GM18498 (cell line): ENCODE measurements around the gene S100PBP.
"Not testable (repeated sequence)": the region's sequence is repeated elsewhere in the genome, so short reads cannot be mapped to it uniquely, and the experiment has no call there.

Experiments used
- ATAC-seq: cut with Tn5 transposase; IDR thresholded peaks from one replicate; pipeline ENCODE4 v1.9.1; 2021; ENCODE audit warnings: mild to moderate bottlenecking, moderate library complexity; ENCODE audit not compliant: unreplicated experiment

The S100PBP gene

DNA sequence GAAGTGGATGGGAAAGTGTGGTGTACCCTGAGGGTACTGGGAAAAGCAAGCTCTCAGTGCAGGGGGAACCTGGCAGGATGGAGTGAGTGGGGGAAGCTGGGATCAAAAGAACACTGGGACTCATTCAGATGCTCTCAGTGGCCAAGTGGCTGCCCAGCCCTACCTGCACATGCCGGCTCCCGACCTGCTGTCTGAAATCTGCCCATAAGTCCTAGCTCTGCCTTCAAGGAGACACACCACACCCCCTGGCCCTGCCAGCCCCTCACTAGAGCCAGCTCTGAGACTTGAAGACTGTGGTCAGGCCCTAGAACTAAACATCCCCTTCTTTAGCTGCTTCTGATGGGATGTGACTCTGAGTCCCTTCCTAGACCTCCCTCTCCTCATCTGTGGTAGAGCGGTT is 81.5 kb downstream of the S100PBP start:
- ATAC-seq: no peak

DNA sequence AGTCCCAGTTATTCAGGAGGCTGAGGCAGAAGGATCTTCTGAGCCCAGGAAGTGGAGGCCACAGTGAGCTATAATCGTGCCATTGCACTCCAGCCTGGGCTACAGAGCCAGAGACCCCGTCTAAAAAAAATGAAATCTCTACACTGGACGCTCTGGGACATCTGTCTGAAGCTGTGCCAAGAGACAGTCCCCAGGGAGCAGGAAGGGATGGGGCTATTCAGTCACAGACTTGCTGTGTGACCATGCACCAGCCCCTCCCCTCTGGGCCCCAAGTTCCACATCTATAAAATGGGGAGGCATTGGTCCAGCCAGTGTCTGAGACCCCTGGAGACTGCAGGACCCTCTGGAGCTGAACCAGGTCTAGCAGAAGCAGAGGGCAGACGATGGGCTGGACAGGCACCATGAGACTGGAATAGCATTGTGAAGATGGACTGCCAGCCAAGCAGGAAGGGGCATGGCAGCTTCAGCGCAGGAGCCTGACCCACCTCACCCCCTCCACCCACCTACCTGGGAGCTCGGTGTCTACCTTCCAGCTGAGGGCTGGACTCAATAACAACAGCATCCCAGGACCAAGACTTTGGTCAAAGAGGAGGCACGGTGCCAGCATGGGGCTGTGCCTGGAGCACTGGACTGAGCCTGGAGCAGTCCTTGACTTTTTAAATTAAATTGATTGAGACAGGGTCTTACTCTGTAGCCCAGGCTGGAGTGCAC is 82.3 kb downstream of the S100PBP start:
- ATAC-seq: no peak

DNA sequence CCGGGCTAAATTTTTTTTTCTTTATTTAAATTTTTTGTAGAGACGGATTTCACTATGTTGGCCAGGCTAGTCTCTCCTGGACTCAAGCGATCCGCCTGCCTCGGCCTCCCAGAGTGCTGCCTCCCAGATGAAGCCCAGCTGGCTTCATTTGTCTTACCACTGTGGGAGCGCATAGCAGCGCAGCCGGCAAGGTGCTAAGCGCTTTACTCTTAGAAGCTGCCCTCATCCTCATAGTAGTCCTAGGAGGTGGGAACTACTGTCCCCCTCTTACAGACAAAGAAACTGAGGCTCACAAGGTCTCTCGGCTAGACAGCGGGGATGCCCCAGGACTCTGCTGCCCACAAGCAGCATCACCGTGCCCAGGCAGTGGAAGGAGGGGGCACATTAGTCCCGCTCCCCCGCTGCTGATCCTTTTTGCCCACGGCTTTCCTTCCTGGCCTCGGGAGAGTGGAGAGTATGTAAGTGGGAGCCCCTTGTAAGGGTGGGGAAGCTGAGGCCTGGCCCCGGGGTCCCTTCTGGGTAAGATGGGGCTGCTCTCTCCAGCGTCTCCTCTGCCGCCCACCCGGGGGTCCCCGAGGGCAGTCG is 83.0 kb downstream of the S100PBP start:
- no peak for ATAC-seq

DNA sequence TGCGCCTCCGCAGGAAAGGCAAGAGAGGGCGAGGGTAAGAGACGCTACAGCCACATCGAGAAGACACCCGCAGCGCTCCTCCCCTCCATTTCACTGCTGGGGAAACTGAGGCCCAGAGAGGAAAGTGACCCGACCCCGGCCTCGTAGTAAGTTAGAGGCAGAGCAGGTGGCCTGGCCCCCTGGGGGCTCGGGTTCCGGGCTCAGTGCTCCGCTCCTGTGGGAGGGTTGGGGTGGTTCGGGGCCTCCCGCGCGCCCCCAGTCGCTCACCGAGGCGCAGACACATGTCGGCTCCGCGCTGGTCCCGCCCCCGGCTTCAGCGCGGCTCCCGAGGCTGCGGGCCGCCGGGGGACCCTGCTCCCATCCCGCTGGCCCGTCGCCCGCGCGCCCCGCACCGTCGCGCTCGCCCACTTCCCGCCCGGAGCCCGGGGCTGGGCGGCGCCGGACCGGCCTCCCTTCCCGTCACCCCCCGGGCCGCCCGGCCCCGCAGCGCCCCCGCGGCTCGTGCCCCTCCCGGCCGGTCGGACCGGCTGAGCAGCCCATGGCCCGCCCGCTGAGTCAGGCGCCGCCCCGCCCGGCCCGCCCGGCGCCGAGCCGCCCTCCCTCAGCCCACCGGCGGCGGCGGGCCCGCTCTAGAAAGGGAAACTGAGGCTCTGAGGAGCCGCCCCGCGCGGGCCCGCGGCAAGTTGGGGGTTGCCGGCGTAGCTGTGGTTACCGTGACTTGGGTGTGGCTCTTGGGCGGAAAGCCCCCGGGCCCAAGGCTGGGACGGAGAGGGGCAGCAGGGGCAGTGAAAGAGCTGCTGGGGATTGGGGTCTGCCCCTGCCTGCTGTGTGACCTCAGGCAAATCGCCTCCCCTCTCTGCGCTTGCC is 83.7 kb downstream of the S100PBP start, which contains the start of gene TMEM54:
Gene TMEM54, minus strand, starts transcription at position 434 of the 867 bp plus-strand sequence. Its CDS starts 151 bp downstream, at position 283.
- ATAC-seq: no peak

DNA sequence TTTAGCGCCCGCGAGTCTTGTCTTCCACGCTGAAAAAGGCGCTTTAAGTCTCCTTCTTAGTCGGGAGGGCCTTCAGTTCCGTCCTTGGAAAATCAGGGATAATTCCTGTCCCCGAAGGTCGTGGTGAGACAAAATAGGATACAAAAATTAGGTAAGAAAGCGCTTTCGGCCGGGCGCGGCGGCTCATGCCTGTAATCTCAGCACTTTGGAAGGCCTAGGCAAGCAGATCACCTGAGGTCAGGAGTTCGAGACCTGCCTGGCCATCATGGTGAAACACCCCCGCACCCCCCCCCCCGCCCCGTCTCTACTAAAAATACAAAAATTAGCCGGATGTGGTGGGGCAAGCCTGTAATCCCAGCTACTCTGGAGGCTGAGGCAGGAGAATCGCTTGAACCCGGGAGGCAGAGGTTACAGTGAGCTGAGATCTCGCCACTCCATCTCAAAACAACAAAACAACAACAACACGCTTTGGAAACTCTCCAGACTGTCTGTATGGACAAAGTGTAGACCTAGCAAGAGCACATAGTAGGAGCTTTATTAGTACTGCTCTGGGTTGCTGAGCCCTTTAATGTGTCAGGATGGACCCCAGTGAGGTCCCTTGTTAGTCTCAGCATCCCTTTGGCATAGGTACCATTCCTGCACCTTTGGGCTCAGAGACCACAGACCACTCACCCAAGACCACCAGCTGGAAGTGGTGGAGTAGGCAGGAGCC is 84.5 kb downstream of the S100PBP start:
- ATAC-seq: no peak

DNA sequence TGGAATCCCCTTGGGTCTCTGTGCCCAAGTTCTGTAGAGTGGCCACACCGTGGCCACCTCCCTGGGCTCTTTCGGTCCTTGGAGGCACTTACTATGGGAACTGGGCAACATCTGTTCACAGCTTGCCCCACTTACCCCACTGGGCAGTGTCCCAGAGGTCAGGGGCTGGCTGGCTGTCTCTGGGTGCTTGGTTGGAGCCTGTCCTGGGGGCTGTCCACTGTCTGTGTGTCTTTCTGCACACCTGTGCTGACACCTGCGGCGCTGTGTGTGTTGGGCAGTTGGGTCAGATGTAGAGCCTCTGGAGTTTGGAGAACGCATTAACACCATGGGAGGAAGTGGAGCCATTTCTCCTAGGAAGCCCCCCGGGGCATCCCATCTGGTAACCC is 85.1 kb downstream of the S100PBP start:
- no peak for ATAC-seq

DNA sequence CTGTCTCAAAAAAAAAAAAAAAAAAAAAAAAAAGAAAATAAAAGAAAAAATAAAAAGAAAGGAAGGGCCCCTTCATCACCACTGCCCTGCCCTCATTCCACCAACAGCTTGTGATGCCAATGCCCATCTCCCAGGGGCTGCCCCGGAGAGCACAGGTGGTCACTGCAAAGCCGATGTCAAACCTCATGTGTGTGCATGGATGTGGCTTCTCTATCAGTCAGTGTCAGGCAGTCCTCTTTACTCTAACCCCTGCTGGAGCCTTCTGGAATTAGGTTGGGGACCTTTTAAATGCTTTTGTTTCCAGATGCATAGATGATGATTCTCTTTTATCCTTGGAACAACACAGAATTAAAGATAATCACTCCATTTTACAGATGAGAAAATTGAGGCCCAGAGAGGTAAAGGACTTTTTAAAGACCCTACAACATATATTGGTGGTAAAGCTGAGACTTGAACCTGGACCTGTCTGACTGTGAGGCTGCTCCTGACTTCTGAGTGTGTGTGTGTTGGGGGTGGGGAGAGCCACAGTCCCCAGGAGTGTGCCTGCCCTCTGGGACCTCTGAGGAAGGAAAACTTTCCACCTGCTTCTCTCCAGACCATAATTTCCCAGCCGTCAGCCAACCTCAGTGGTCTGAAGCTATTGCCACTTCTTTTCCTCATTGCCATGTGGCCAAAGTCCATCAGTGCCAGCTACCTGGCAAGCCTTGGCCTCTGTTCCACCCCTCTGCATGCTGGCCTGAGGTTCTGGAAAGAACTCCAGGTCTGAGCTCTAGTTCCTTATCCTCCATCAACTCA is 86.7 kb downstream of the S100PBP start:
- no peak for ATAC-seq

DNA sequence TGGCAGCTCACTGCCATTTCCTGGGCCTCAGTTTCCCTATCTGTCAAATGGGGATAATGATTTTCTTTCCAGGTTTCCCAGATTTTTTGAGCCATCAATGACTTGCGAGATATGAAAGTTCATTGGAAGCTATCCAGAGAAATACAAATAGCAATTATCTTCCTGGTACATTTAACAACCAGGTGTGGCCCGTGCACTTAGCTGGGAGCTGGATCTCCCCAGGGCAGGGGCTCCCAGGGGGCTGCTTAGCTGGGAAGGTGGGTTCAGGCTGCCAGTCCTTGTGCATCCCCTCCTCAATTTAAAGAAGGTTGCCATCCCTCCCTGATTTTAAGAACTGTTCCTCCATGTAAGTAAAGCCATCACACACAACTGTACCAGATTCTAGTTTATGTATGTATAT is 87.3 kb downstream of the S100PBP start:
- no peak for ATAC-seq

DNA sequence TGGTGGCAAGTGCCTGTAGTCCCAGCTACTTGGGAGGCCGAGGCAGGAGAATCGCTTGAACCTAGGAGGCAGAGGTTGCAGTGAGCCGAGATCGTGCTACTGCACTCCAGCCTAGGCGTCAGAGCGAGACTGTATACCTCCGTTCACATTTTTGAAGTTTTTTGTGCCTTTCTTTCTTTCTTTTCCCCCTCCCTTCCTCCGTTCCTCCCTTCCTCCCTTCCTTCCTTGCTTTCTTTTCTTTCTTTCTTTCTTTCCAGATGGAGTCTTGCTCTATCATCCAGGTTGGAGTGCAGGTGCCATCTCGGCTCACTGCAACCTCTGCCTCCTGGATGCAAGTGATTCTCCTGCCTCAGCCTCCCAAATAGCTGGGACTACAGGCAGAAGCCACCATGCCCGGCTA is 88.1 kb downstream of the S100PBP start:
- not testable (repeated sequence) for ATAC-seq

DNA sequence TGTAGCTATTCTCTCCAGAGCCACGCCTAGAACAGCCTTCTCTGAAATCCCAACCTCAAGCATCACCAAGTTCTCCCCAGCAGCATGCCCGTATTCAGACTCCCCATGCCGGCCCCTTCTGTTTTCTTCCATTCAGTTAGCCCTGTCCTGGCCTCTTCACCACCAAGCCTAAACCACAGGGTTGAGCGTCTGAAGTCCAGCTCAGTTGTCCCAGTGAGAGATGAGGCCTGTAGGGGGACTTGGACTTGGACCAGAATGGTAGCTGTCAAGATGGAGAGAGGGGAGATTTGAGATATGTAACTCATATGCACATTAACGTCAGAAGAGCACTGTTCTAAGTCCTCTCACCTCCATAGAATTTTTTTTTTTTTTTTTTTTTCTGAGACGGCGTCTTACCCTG is 89.2 kb downstream of the S100PBP start:
- ATAC-seq: no peak

DNA sequence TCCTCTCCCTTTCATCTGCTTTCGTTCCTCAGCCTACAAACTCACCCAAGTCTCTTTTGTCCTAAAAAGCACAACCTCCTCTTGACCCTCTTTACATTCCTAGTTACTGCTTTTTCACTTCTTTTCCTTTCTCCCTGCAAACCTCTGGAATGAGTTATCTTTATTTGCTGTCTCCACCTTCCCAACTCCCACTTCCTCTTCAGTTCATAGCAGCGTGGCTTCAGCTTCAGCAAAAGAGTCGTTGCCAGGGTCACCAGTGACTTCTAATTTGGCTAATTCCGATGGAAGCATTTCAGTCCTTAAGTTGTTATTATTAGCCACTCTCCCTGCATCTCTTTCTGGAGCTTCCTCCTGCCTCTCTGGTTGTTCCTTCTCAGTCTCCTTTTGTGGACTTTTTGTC is 90.0 kb downstream of the S100PBP start:
- ATAC-seq: no peak
